OCI-LY7 (cell line): Measurements from ENCODE around the gene ZNF143. TPM values are rescaled to one million over a fixed set of nuclear protein-coding genes. Genes with fewer than 3 reads are reported as not detected.

Experiments used
- BruUV-seq: library from RNA; stranded (reverse); fragments of 400-500 nt; replicated peaks from 2 replicates; lab custom pipeline; 2021; lab: Mats Ljungman, UMichigan
- CTCF ChIA-PET: fragments of 300-600 bp; sonication (Branson Sonifier 250); formaldehyde crosslinking; loops from one replicate; lab custom pipeline; 2022; ENCODE audit warnings: antibody characterized with exemption; ENCODE audit not compliant: unreplicated experiment; lab: Charles Lee
- POLR2A ChIA-PET: fragments of 300-600 bp; sonication (Branson Sonifier 250); formaldehyde crosslinking; loops from one replicate; lab custom pipeline; 2022; ENCODE audit warnings: antibody characterized with exemption; lab: Charles Lee
- DNase-seq: peaks from one replicate; pipeline ENCODE4 v3.0.0-alpha.2; 2015; ENCODE audit warnings: low spot score
- H2AFZ ChIP-seq: fragments of 200-600 bp; sonication (generic), shearing (Covaris generic); 2 replicates; pipeline ENCODE4 v1.6.1; 2014; ENCODE audit warnings: mild to moderate bottlenecking, antibody characterized with exemption, low read length, moderate library complexity
- H3K27ac ChIP-seq: fragments of 200-600 bp; sonication (generic); 2 replicates; pipeline ENCODE4 v1.5.1; 2014; ENCODE audit warnings: mixed run types, low read depth, mild to moderate bottlenecking, moderate library complexity, low read length, inconsistent platforms; ENCODE audit not compliant: poor library complexity, severe bottlenecking
- H3K36me3 ChIP-seq: fragments of 200-600 bp; sonication (generic); 2 replicates; pipeline ENCODE4 v1.6.1; 2014; ENCODE audit warnings: mild to moderate bottlenecking, antibody characterized with exemption, low read length, moderate library complexity, mixed read lengths; ENCODE audit not compliant: insufficient read depth
- H3K4me1 ChIP-seq: fragments of 200-600 bp; sonication (generic); 2 replicates; pipeline ENCODE4 v1.5.1; 2014; ENCODE audit warnings: mild to moderate bottlenecking, low read length; ENCODE audit not compliant: insufficient read depth, poor library complexity, severe bottlenecking
- H3K4me2 ChIP-seq: fragments of 200-600 bp; sonication (generic); 2 replicates; pipeline ENCODE4 v1.6.1; 2014; ENCODE audit warnings: mild to moderate bottlenecking, low read length
- H3K4me3 ChIP-seq: fragments of 200-600 bp; sonication (generic); 2 replicates; pipeline ENCODE4 v1.5.1; 2014; ENCODE audit warnings: mild to moderate bottlenecking, low read depth, low read length; ENCODE audit not compliant: poor library complexity, severe bottlenecking
- H3K79me2 ChIP-seq: fragments of 200-600 bp; sonication (generic); 2 replicates; pipeline ENCODE4 v1.6.1; 2016; ENCODE audit warnings: low read depth, mild to moderate bottlenecking, low read length, moderate library complexity, mixed read lengths; ENCODE audit not compliant: insufficient read depth
- H3K9me2 ChIP-seq: fragments of 200-600 bp; sonication (generic); 2 replicates; pipeline ENCODE4 v1.6.1; 2016; ENCODE audit warnings: mild to moderate bottlenecking, low read length, mixed read lengths; ENCODE audit not compliant: insufficient read depth
- H3K9me3 ChIP-seq: fragments of 200-600 bp; sonication (generic); 2 replicates; pipeline ENCODE4 v1.6.1; 2014; ENCODE audit warnings: mild to moderate bottlenecking, mixed run types, low read length, mixed read lengths
- H4K20me1 ChIP-seq: fragments of 200-600 bp; sonication (generic); 2 replicates; pipeline ENCODE4 v1.6.1; 2014; ENCODE audit warnings: mild to moderate bottlenecking, antibody characterized with exemption, low read length, moderate library complexity, mixed read lengths; ENCODE audit not compliant: insufficient read depth
- CTCF ChIP-seq: fragments of 200-600 bp; sonication (generic); conservative IDR thresholded peaks from 2 replicates; pipeline ENCODE4 v1.5.1; 2014; ENCODE audit warnings: mild to moderate bottlenecking, antibody characterized with exemption, low read length, moderate library complexity, mixed read lengths
- EZH2phosphoT487 ChIP-seq: fragments of 200-600 bp; sonication (generic); IDR thresholded peaks from 2 replicates; pipeline ENCODE4 v1.6.1; 2018; ENCODE audit warnings: low read depth, borderline replicate concordance, mild to moderate bottlenecking, mixed run types, antibody characterized with exemption, low read length, moderate library complexity, mixed read lengths
- intact Hi-C: fragments of 100-400 bp; cut with micrococcal nuclease; formaldehyde crosslinking; loops from one replicate; pipeline ENCODE4 v1.10.0; 2022; ENCODE audit not compliant: unreplicated experiment
- total RNA-seq, 2 experiments: library from RNA; depleted of rRNA in 1 of 2; stranded (reverse); fragments of >200 nt in 1 of 2; shearing (Covaris generic) in 1 of 2; gene quantifications; 2 replicates each; pipeline ENCODE4 v1.2.3, GENCODE V29; 2014 to 2022

ZNF143 gene
- total RNA-seq, 2 experiments from 2014 or later, result 25.0 to 28.4 TPM

GRCh38 chr11:9525116-9525515 lies 64.3 kb downstream of the ZNF143 start:
- POLR2A ChIA-PET, result interaction anchor here (0.6 to 1.4 kb wide), 2 partner anchors 9 to 263 kb away, joined by 3 to 4 read pairs; no protein-coding TSS in a partner anchor

GRCh38 chr11:9527481-9528135 lies 66.8 kb downstream of the ZNF143 start:
- peaks cover 27% of the 10 kb centered on the region for H3K36me3 ChIP-seq
- H3K4me2 ChIP-seq, result no peak overlapping the region
- H3K4me1 ChIP-seq, result no peaks in the 10 kb centered on the region
- intact Hi-C loops, result no loop called here
- no TSS peak for BruUV-seq
- no peak overlapping the region for H3K4me3 ChIP-seq
- TF ChIP-seq CTCF (no peak), EZH2phosphoT487 (no peak)
- H3K9me3 ChIP-seq, result no peaks in the 10 kb centered on the region
- H3K27ac ChIP-seq, result no peak overlapping the region
- no peaks in the 10 kb centered on the region for H4K20me1 ChIP-seq
- no peak overlapping the region for H2AFZ ChIP-seq
- H3K9me2 ChIP-seq, result no peaks in the 10 kb centered on the region
- no peaks in the 10 kb centered on the region for H3K79me2 ChIP-seq
- ChIA-PET CTCF (no interaction called here), POLR2A (interaction anchor here (0.6 to 1.0 kb wide), 5 partner anchors 9 to 428 kb away, joined by 3 to 5 read pairs (median 4); no protein-coding TSS in a partner anchor)
- DNase-seq, result no peak

More at GRCh38 chr11:9525116-9525515, 64.3 kb downstream of the ZNF143 start:
- intact Hi-C loops, result no loop called here
- H3K4me2 ChIP-seq, result no peak overlapping the region
- H3K79me2 ChIP-seq, result no peaks in the 10 kb centered on the region
- H3K36me3 ChIP-seq, result peaks cover 34% of the 10 kb centered on the region
- no TSS peak for BruUV-seq
- no peak for TF ChIP-seq EZH2phosphoT487
- TF ChIP-seq CTCF, result no peak
- no peak for DNase-seq
- H4K20me1 ChIP-seq, result no peaks in the 10 kb centered on the region
- no peaks in the 10 kb centered on the region for H3K4me1 ChIP-seq
- no peaks in the 10 kb centered on the region for H3K9me3 ChIP-seq
- no peak overlapping the region for H3K27ac ChIP-seq
- no peak overlapping the region for H3K4me3 ChIP-seq
- no peaks in the 10 kb centered on the region for H3K9me2 ChIP-seq
- CTCF ChIA-PET, result no interaction called here
- H2AFZ ChIP-seq, result no peak overlapping the region

GRCh38 chr11:9528136-9528501 lies 67.3 kb downstream of the ZNF143 start:
- Histone ChIP-seq H3K4me1 (no peaks in the 10 kb centered on the region), H3K79me2 (no peaks in the 10 kb centered on the region), H3K9me2 (no peaks in the 10 kb centered on the region), H2AFZ (no peak overlapping the region), H3K4me3 (no peak overlapping the region), H4K20me1 (no peaks in the 10 kb centered on the region), H3K9me3 (no peaks in the 10 kb centered on the region), H3K36me3 (peaks cover 24% of the 10 kb centered on the region), H3K4me2 (no peak overlapping the region), H3K27ac (no peak overlapping the region)
- intact Hi-C loops, result no loop called here
- ChIA-PET CTCF (no interaction called here), POLR2A (interaction anchor here (0.6 to 1.0 kb wide), 6 partner anchors 9 to 428 kb away, joined by 3 to 5 read pairs (median 4); no protein-coding TSS in a partner anchor)
- BruUV-seq, result no TSS peak
- TF ChIP-seq CTCF (no peak), EZH2phosphoT487 (no peak)
- no peak for DNase-seq
